ENCODE results near the gene EVA1C.

DNA sequence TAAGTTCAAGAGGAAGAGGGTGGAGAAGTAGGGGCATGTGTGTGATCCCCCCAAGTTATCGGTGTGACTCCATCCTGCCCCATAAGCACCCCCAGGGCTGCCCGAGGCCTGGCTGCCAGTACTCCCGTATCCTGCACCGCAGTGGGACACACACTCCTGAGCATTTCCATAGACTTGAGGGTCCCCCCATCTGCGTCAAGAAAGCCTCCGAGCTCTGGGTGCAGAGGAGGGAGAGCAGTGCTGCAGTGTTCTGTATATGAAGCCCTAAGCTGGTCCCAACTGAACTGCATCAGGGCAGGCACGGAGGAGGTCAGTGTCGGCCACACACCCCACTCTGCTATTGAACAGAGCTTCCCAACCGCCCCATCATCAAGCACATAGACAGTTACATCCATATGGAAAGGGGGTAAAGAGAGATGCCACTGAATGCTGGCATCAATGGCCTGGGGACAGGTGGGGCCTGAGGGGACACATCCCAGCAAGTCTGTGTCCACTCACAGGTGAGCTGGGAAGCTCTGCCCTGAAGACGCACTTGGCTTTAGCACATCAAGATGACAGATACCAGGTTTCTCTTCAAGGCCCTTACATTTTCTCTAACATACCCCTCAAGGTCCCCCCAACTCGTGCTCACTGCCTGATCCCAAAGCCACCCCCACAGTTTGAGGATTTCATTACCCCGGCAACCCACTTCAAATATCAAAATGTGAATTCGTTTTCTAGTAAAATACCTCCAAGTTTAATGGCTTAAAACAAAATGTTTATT lies 64.3 kb downstream of the EVA1C start:
- TF ChIP-seq CTCF (conservative IDR thresholded peaks at IDR 0.05; ENCODE audit: low read length): no peak
- TF ChIP-seq EZH2phosphoT487 (IDR thresholded peaks at IDR 0.05; ENCODE audit: borderline replicate concordance): no peak
